C4-2B (cell line): ENCODE results near the gene JARID2.

ENCODE experiments used
- CTCF ChIP-seq: fragments of 450-650 bp; conservative IDR thresholded peaks from 2 replicates; pipeline ENCODE4 v1.5.1; 2017; ENCODE audit warnings: mild to moderate bottlenecking
- ZFX ChIP-seq: fragments of 450-650 bp; IDR thresholded peaks from 2 replicates; pipeline ENCODE4 v1.6.1; 2017

- no peak for TF ChIP-seq CTCF
- no peak for TF ChIP-seq ZFX
Observed at GRCh38 chr6:15423286-15423993, 177.6 kb downstream of the JARID2 start.
